Fibroblast of lung (primary cell): ENCODE data around the gene MS4A18.

Experiments
- CTCF ChIP-seq, 2 donors: IDR thresholded peaks in 1 of 2; conservative IDR thresholded peaks in 1 of 2; 1 replicate in 1 of 2; 2 replicates in 1 of 2; pipeline ENCODE4 v1.5.1; 2011 to 2012; ENCODE audit warnings: low read length in 2 of 2, control low read depth in 1 of 2, inconsistent platforms in 1 of 2, low read depth in 1 of 2, mild to moderate bottlenecking in 1 of 2
- EZH2 ChIP-seq: IDR thresholded peaks from 2 replicates; pipeline ENCODE4 v1.5.1; 2012; ENCODE audit warnings: low read length, control low read depth, mild to moderate bottlenecking; ENCODE audit errors: missing control alignments

- no peak for TF ChIP-seq CTCF (conservative IDR thresholded peaks at IDR 0.05 in 1 of 2, IDR thresholded peaks at IDR 0.05 in 1 of 2; ENCODE audit: low read depth in 1 of 2, low read length in 2 of 2)
- no peak for TF ChIP-seq EZH2
Observed at GRCh38 chr11:60783911-60784310, 59.4 kb downstream of the MS4A18 start.
